GM19193 (cell line): ENCODE data around the gene DDX19B.

Source experiments
- POLR2A ChIP-seq: IDR thresholded peaks from 4 replicates; pipeline ENCODE4 v1.6.1; 2011; ENCODE audit not compliant: insufficient read depth, insufficient read length; ENCODE audit errors: extremely low read depth

The DDX19B gene

DNA sequence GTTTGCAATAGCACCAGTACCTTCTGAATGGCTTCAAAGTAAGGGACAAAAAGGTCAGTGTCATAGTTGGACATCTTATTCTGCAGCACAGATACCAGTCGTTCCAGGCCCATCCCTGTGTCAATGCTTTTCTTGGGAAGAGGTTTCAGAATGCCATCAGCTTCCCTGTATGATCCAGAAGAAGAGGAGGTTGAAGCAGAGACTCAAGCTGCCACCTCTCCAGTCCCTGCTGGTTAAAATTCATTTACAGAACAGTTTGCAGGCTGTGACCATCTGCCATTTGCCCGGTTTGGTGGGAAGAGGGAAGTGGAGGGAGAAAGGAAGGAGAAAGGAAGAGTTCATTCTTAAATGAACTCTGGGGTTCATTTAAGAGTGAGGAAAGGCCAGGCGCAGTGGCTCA, 28.8 kb upstream of the DDX19B start:
- TF ChIP-seq POLR2A, result no peak

DNA sequence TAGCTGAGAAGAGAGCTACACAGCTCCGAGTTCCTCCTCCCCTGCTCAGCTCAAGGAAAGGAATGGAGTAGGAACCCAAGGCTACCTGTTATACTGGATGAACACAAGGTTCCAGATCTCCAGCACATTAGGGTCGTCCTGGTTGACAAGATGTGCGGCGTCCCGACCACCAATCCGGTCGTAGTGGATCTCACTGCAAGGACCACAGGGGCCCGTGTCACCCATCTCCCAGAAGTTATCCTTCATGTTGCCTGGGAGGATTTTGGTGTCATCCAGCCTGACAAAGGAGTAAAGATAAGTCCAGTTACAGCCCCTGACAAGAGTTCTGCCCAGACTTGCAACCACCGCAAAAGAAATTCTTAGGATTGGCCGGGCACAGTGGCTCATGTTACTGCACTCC, 27.3 kb upstream of the DDX19B start:
- no peak for TF ChIP-seq POLR2A

DNA sequence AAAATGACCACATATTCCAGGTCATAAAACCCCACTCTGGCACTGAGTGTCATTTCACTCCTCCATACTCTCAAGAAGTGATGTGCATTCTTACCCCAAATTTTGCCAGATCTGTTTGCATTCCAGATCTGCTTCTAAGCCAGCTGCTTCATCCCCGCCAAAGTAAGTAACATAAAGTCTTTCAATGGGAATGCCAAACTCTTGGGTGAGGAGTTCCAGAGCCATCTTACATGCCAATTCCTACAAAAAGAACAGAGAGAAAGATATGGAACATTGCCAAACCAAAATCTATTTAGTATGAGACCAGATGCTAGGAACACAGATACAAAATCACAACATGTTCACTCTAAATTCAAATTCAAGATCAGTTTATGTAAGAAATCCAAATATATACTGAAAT, 22.6 kb upstream of the DDX19B start:
- no peak for TF ChIP-seq POLR2A

DNA sequence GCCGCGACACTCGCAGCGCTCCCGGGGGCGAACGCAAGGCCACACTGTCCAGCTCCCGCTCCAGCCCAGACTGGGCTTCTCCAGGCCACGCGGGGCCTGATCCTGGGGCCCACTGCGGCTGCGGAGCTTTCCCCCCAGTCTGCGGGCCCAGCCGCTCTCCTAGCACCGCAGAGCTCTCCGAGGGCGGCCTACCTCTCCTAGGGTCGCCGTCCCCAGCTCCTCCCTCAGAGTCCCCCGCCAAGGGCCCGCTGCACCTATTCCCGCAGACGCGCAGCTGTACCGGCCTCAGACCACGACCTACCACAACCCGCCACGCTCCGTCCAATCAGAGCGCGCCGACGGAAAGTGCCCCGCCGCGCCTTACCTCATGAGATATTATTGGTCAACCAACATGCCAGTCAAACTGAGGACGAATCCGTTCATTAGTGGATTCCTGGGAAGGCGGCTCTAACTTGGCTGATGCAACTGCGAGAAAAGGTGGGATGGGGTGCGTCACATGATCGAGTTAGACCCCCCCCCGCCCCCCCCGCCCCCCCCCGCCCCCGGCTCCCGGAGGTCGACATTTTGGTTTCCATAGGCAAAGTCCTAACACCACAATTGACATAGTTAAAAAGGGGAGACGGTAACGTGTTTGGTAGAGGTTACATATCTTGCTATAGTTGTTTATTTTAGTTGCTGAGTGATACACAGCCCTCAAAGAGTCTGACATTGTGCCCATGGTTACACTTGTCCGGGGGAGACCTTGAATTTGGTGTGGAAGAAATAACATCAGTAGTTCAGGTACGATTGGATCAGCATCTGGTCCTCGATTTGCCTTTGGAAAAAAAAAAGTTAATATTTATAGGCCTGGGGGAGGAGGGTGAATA, 9.5 kb upstream of the DDX19B start, which contains the start of gene AARS1:
AARS1 (minus strand) TSS at position 278 of the 866 bp plus-strand sequence. CDS start 6,743 bp downstream, outside the sequence.
- peak; percentile 97 for TF ChIP-seq POLR2A

DNA sequence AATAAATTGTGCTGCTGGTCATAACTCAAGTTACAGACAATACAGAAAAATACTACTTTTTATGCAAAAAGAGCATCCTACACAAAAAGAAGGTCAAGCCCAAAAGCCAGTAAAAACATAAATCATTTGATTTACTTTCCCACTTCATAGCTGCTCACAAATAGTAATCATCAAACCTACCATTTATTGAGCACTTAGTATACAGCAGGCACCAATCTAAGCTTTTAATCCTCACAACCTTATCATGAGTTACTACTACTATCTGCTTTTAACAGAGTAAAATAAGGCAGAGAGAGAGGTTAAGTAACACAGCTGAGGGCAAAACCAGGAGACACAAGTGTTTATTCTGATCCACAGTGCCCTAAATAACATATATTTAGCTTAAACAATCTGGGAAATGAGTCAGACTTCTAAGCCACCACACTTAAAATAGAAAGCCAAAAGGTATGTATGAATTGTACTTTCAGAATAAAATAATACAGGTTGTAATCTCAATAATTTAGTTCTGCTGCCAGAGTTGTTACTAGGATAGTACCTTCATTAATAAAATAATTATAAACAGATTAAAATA, 8.0 kb upstream of the DDX19B start:
- no peak for TF ChIP-seq POLR2A

DNA sequence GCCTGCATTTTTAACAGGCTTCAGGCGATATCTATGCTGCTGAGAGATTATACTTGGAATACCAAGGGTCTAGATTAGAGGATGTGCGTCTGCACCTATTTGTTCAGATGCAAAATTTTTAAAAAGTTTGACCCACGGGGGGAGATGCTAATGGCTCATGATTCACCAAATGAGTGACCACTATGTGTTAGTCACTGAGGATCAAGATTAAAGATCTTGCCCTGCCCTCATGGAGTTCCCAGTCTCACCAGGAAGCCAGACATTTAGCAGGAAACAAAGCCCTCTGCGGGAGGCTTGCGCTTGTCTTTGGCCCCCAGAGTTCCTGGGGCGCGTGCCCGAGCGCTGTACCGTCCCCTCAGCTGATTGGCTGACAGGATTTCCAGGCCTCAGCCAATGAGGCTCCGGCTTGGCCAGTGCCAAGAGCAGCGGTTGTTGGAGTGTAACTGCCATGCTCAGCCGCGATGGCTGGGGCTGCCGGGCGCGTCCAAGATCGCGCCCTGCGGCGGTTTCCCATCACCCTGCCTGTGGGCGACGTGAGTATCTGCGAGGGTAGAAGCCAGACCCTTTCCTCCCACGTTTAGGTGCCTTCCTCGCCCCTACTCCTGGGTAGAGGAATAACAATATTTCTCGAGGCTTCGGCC, 4.5 kb upstream of the DDX19B start:
- TF ChIP-seq POLR2A, result no peak

DNA sequence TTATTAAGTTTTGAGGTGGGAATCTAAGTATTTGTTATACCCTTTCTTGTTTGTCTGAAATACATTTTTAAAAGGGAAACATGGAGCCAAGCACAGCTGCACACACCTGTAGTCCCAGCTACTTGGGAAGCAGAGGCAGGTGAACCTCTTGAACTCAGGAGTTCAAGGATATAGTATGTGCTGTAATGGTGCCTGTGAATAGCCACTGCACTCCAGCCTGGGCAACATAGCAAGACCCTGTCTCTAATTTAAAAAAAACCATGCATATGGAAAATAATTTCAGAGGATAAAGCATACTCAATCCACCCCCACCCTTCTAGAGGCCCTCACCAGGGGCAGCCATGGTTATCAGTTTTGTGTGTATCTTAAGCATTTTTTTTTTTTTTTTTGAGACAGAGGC, 3.4 kb upstream of the DDX19B start:
- no peak for TF ChIP-seq POLR2A

DNA sequence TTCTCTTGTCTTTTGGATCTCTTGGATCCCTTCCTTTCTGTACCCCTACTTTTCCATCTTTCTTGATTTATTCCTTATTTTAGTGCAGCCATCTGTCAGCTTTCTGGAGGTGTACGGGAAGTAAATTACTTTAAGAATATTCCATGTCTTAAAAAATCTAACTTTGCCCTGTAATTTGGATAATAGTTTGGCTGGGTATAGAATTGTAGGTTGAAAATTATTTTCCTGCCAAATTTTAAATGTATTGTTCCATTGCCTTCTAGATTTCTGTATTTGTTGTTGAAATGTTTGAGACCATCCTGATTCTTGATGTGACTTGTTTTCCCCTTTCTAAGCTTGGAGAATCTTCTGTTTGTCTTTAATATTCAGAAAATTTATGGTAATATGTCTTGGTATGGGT, 2.1 kb downstream of the DDX19B start:
- TF ChIP-seq POLR2A, result no peak

DNA sequence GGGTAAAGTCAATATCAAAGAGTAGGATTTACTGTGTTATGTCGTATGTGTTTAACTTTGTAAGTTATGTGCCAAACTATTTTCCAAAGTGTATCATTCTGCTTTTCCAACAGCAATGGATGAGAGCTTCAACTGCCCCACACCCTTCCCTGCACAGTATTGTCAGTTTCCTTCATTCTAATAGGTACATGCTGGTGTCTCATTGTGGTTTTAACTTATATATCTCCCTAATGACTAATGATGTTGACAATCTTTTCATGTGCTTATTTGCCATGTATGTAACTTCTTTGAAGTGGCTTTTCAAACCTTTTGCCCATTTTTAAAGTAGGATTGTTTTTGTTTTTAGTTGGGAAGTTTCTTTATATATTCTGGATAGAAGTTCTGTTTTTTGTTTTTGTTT, 3.8 kb downstream of the DDX19B start:
- TF ChIP-seq POLR2A, result no peak

DNA sequence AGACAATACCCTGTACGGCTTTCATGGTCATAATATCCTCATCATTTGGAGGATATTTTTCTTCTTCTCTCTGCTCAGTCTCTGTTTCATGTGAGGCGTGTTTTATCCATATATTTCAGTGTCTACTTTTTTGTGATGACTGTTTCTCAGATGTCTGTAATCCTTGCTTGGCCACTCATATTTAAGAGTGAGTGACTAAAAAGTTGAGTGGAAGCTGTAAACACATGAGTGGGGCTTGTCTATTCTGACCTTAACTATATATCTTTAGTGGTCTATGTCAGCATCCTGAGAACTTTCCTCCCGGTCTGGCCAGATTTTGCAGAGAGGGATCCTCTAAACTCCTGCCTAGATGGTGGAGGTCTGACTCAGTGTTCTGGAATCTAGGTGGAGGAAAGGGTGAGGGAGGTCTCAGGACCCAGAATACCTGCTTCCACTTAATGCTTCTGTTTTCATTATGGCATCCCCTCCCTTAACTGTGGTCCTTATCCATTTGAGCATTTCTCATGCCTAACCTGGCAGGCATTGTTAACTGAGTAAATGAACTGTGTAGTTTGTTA, 6.0 kb downstream of the DDX19B start:
- no peak for TF ChIP-seq POLR2A

DNA sequence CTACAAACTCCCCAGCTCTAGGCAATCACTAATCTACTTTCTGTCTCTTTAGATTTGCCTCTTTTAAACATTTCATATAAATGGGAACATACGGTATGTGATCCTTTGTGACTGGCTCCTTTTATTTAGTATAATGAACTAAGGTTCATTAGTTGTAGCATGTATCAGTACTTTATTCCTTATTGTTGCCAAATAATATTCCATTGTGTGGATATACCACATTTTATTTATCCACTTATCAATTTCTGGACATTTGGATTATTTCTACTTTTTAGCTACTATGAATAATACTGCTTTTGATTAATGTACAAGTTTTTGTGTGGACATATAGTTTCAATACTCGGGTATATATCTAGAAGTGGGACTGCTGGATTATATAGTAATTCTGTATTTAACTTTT, 7.9 kb downstream of the DDX19B start:
- no peak for TF ChIP-seq POLR2A

DNA sequence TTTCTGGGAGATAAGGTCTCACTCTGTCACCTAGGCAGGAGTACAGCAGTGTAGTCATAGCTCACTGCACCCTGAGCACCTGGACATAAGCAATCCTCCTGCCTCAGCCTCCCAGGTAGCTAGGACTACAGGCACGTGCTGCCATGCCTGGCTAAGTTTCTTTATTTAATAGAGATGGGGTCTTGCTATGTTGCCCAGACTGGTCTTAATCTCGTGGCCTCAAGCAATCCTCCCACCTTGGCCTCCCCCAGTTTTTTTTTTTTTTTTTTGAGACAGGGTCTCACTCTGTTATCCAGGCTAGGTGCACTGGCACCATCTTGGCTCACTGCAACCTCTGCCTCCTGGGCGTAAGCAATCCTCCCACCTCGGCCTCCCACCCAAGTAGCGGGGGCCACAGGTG, 21.1 kb downstream of the DDX19B start:
- TF ChIP-seq POLR2A, result no peak

DNA sequence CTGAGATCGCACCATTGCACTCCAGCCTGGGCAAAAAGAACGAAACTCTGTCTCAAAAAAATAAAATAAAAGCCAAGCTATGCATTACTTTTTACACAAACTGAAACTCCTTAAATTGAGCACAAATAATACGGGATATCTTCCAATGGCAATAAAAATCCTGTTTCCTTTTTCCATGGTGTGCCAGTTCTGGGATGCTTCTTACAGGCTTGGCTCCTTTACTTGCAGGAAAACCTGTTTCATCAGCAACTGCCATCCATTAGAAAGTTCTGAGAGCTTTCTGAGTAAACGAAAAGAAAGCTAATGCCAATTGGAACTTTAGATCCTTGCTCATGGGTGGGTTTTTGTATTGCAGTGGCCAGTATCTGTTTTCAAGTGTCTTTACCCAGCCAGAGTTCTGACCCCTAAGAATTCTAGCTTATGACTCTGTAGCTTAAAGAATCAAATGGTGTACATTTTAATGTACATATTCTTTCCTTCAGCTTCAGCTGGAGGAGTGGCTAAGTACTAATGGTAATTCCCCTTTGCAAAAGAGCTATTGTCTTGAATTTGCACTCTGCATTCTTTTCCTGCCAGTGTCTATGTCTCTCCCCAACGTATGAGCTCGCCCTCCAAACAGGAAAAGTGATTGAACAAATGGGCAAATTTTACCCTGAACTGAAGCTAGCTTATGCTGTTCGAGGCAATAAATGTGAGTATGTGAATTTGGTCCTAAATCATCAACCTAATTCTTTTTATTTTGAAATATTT, 26.2 kb downstream of the DDX19B start:
- TF ChIP-seq POLR2A, result no peak

DNA sequence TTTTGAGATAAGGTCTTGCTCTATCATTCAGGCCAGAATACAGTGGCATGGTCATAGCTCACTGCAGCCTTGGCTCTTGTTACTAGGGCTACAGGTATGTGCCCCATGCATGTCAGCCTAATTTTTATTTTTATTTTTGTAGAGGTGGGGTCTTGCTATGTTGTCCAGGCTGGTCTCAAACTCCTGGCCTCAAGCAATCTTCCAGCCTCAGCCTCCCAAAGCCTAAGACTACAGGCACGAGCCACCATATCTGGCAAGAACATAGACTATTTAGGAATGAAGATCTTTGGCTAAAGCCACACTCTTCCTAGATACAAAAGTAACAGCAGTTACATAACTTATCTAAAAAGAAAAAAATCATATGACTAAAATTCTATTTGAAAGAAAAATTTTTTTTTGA, 32.1 kb downstream of the DDX19B start:
- no peak for TF ChIP-seq POLR2A
